ENCODE results near the gene KRTAP24-1. TPM values are rescaled to one million over a fixed set of nuclear protein-coding genes. Genes with fewer than 3 reads are reported as not detected.

KRTAP24-1 gene
- total and polyA plus RNA-seq, 3 donors from 2014 or later: not detected

DNA sequence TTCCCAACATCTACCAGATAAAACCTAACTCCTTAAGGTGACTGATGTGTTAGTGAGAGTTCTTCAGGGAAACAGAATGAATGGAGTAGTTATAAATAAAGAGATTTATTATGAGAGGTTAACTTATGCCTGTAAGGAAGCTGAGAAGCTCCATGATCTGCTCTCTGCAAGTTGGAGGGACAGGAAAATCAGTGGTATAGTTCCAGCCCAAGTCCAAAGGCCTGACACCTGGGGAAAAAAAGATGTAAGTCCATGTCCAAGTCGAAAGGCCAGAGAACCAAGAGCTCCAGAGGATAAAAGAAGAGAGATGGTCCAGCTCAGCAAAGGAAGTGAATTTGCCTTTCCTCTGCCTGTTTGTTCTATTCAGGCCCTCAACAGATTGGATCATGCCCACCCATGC lies 27.1 kb downstream of the KRTAP24-1 start:
- no peak for DNase-seq
- H3K36me3 ChIP-seq (ENCODE audit: low read depth, missing control alignments): no peaks in the 10 kb centered on the region
- 18 to 42% methylated on average over 1 of the region's 1 CpG for WGBS, 2 donors
- no peaks in the 10 kb centered on the region for H3K4me1 ChIP-seq
- no peak overlapping the region for H3K4me3 ChIP-seq
- no peak for TF ChIP-seq CTCF (IDR thresholded peaks at IDR 0.05)
- TF ChIP-seq POLR2A (IDR thresholded peaks at IDR 0.05): no peak
- intact Hi-C loops (cut with DNase I; ENCODE audit: low total_unique reads): no loop called here
- H3K9me3 ChIP-seq: no peaks in the 10 kb centered on the region
- H3K27me3 ChIP-seq: no peaks in the 10 kb centered on the region
- no peak overlapping the region for H3K27ac ChIP-seq

DNA sequence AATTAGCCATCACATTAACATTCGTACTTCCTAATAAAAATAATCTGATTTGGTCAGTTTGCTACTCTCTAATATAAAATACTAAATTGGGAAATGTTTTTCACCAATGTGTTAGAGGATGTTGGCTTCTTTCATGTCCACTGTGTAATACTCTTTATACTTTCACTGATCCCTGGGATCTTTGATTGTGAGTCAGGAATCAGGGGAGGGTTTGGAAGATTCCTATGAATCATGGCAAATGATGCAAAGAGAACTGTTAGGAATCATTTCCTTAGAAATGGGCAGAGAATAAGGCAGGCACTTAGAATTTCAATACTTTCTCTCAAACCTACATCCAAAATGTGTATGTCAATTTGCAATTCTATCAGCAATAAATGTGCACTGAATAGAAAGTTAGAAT lies 31.0 kb downstream of the KRTAP24-1 start:
- no peak overlapping the region for H3K4me3 ChIP-seq
- no peak for DNase-seq
- H3K27me3 ChIP-seq: no peaks in the 10 kb centered on the region
- no peaks in the 10 kb centered on the region for H3K9me3 ChIP-seq
- intact Hi-C loops (cut with DNase I; ENCODE audit: low total_unique reads): no loop called here
- 80 to 84% methylated on average over 1 of the region's 1 CpG for WGBS, 2 donors
- TF ChIP-seq CTCF (IDR thresholded peaks at IDR 0.05) (no peak), POLR2A (IDR thresholded peaks at IDR 0.05) (no peak)
- no peak overlapping the region for H3K27ac ChIP-seq
- no peaks in the 10 kb centered on the region for H3K36me3 ChIP-seq (ENCODE audit: low read depth, missing control alignments)
- H3K4me1 ChIP-seq: no peaks in the 10 kb centered on the region

DNA sequence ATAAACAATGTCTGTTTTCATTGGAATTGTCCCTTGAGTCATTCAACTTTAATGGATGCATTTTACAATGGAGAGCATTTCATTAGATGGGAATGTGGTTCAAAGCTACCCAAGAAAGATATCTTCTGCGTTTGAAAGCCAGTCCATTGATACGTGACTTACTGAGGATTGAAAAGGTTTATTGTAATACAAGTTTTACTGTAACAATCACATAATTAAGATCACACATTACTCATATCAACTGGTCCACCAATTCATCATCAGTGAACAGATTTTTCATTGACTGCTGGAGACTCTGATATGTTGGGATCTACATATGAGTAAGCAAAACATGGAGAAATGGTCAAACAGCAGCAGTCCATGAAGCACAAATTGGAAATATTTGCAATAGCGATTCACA lies 32.8 kb downstream of the KRTAP24-1 start:
- Histone ChIP-seq H3K27ac (no peak overlapping the region), H3K4me1 (no peaks in the 10 kb centered on the region), H3K27me3 (no peaks in the 10 kb centered on the region), H3K9me3 (no peaks in the 10 kb centered on the region), H3K36me3 (ENCODE audit: low read depth, missing control alignments) (no peaks in the 10 kb centered on the region), H3K4me3 (no peak overlapping the region)
- TF ChIP-seq POLR2A (IDR thresholded peaks at IDR 0.05) (no peak), CTCF (IDR thresholded peaks at IDR 0.05) (no peak)
- 62 to 76% methylated on average over 3 of the region's 3 CpGs for WGBS, 2 donors
- intact Hi-C loops (cut with DNase I; ENCODE audit: low total_unique reads): no loop called here
- DNase-seq: no peak

GRCh38 chr21:30248844-30249243 lies 33.9 kb downstream of the KRTAP24-1 start:
- DNase-seq: no peak
- Histone ChIP-seq H3K27ac (no peak overlapping the region), H3K36me3 (ENCODE audit: low read depth, missing control alignments) (no peaks in the 10 kb centered on the region), H3K4me3 (no peak overlapping the region), H3K9me3 (no peaks in the 10 kb centered on the region), H3K4me1 (no peaks in the 10 kb centered on the region), H3K27me3 (no peaks in the 10 kb centered on the region)
- 30 to 74% methylated on average over 9 of the region's 9 CpGs for WGBS, 2 donors
- intact Hi-C loops (cut with DNase I; ENCODE audit: low total_unique reads): no loop called here
- TF ChIP-seq POLR2A (IDR thresholded peaks at IDR 0.05) (no peak), CTCF (IDR thresholded peaks at IDR 0.05) (no peak)

DNA sequence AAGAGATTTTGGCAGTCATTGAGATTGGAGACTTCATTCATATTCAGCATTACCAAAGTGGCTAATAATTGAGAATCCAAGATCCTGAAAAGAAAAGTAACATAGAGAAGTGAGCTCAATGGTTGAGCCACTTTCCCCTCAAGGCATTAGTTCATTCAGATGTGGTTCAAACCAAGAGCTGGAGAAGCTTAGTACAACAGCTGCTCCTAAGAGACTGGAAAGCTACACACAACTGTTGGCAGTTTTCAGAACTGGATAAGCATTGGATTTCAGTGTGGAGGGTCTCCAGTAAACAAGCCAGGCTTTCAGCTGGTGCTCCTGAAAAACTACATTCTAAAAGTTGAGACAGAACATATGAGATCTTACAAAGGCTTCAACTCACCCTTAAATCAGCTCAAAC lies 37.7 kb downstream of the KRTAP24-1 start:
- Histone ChIP-seq H3K27ac (no peak overlapping the region), H3K27me3 (no peaks in the 10 kb centered on the region), H3K9me3 (no peaks in the 10 kb centered on the region), H3K4me1 (no peaks in the 10 kb centered on the region), H3K4me3 (no peak overlapping the region), H3K36me3 (ENCODE audit: low read depth, missing control alignments) (no peaks in the 10 kb centered on the region)
- no peak for DNase-seq
- TF ChIP-seq POLR2A (IDR thresholded peaks at IDR 0.05) (no peak), CTCF (IDR thresholded peaks at IDR 0.05) (no peak)
- intact Hi-C loops (cut with DNase I; ENCODE audit: low total_unique reads): no loop called here

Data from testis (tissue), 3 donors.